ENCODE results near the gene TMEM235. TPM values are rescaled to one million over a fixed set of nuclear protein-coding genes. Genes with fewer than 3 reads are reported as not detected.

TMEM235 gene
- total and polyA plus RNA-seq, 2 donors (not counting 3 experiments of a cell fraction or from before 2014, with no cell fraction given) = 0.04 to 0.38 TPM

DNA sequence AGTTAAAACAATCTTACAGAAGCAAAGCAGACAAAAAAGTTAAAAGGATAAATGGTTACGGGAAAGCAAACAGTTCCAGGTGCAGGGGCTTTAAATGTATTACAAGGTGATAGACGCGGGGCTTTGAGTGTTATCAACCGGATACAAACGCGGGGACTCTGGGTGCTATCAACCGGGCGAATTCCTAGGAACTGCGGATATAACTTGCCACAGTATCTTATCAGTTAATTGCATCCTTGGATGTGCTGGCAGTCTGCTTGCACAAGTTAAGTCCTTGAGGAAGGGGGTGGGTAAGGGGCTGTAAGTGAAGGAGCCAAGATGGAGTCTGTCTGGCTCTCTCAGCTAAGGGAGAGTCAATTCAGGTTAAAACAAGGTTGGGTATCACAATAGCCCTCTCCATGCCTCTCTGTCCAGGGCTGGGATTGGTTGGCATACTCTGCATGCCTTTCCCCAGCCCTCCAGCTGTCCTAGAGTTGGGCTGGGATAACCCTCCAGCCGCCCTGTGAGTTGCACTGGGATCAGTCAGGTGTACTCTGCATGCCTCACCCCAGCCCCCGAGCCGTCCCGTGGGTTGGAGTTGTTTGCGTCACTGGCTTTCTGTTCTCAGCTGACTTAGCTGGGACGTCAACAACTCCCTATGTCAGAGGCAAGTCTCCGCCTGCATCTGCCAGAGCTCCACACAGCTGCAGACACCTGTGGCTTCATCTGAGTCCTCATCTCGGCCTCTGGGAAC, 40.9 kb downstream of the TMEM235 start:
- no peak overlapping the region for H3K9ac ChIP-seq (replicated peaks; ENCODE audit: extremely low read depth, insufficient read depth, low read length)
- FAIRE-seq (no peak), DNase-seq (ENCODE audit: low read depth, low spot score) (no peak)
- H3K79me2 ChIP-seq (ENCODE audit: control insufficient read depth, insufficient read depth, low read length) = no peaks in the 10 kb centered on the region
- peaks cover 22 to 25% of the 10 kb centered on the region in 2 experiments for H3K27me3 ChIP-seq (ENCODE audit: control insufficient read depth in 2 of 2, insufficient read depth in 2 of 2, low read length in 2 of 2)
- no peaks in the 10 kb centered on the region for H3K36me3 ChIP-seq (ENCODE audit: control insufficient read depth in 2 of 2, extremely low read depth in 1 of 2, insufficient read depth in 2 of 2, low read length in 2 of 2)
- peaks cover 2% of the 10 kb centered on the region for H3K4me1 ChIP-seq (ENCODE audit: control insufficient read depth, extremely low read depth, insufficient read depth, low read length)
- H3K9me1 ChIP-seq (replicated peaks; ENCODE audit: control insufficient read depth, extremely low read depth, insufficient read depth, low read length) = no peaks in the 10 kb centered on the region
- TF ChIP-seq MYC (IDR thresholded peaks at IDR 0.05; ENCODE audit: low read depth, low read length) (no peak), GATA2 (IDR thresholded peaks at IDR 0.05; ENCODE audit: insufficient read depth, insufficient read length, low read depth, low read length) (no peak), CTCF (IDR thresholded peaks at IDR 0.05; ENCODE audit: extremely low read depth in 1 of 2, insufficient read depth in 1 of 2, low read depth in 1 of 2, low read length in 2 of 2) (no peak), JUN (IDR thresholded peaks at IDR 0.05; ENCODE audit: borderline replicate concordance, insufficient read depth, insufficient read length, low read depth) (no peak), POLR2A (IDR thresholded peaks at IDR 0.05; ENCODE audit: low read depth, low read length) (no peak)
- intact Hi-C loops (cut with micrococcal nuclease) = no loop called here
- H3K9me3 ChIP-seq (replicated peaks; ENCODE audit: control insufficient read depth, insufficient read depth, low read length) = no peaks in the 10 kb centered on the region
- H3K27ac ChIP-seq (ENCODE audit: insufficient read depth, low read depth, low read length) = no peak overlapping the region
- no peak overlapping the region for H3K4me3 ChIP-seq (replicated peaks in 1 of 3; ENCODE audit: insufficient read depth in 1 of 3, low read depth in 1 of 3, low read length in 3 of 3)
- ChIA-PET POLR2A (no interaction called here), CTCF (no interaction called here)
- H3K4me2 ChIP-seq (ENCODE audit: insufficient read depth, low read length) = no peak overlapping the region
- no peaks in the 10 kb centered on the region for H4K20me1 ChIP-seq (replicated peaks; ENCODE audit: control insufficient read depth, extremely low read depth, insufficient read depth, low read length)
- no TSS peak for BruUV-seq (replicated peaks)
- dilution Hi-C loops (cut with MboI; ENCODE audit: extremely low pct_ligation_motif_present, low sequenced_read_pairs) = no loop called here
- H2AFZ ChIP-seq (ENCODE audit: low read depth, low read length) = no peak overlapping the region

DNA sequence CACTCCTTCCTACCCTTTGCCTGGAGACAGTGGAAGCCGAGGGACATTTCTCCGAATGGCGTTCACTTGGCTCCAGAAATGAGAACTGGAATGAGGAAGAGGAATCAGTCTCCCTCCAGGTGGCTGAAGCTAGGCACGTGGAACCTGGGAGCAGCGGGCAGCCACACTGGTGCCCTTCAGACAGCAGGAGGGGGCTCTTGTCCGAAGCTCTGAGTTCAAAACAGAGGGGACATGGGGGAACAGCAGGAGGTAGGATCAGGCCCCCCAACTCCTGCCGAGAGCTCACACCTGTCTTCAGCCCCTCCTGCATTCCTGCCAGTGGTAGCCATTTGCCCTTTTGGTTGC, 41.5 kb downstream of the TMEM235 start:
- Histone ChIP-seq H3K79me2 (ENCODE audit: control insufficient read depth, insufficient read depth, low read length) (no peaks in the 10 kb centered on the region), H3K9ac (replicated peaks; ENCODE audit: extremely low read depth, insufficient read depth, low read length) (no peak overlapping the region), H3K4me2 (ENCODE audit: insufficient read depth, low read length) (no peak overlapping the region), H3K4me1 (ENCODE audit: control insufficient read depth, extremely low read depth, insufficient read depth, low read length) (peaks cover 2% of the 10 kb centered on the region), H3K4me3 (replicated peaks in 1 of 3; ENCODE audit: insufficient read depth in 1 of 3, low read depth in 1 of 3, low read length in 3 of 3) (no peak overlapping the region), H3K9me3 (replicated peaks; ENCODE audit: control insufficient read depth, insufficient read depth, low read length) (no peaks in the 10 kb centered on the region), H3K9me1 (replicated peaks; ENCODE audit: control insufficient read depth, extremely low read depth, insufficient read depth, low read length) (no peaks in the 10 kb centered on the region), H2AFZ (ENCODE audit: low read depth, low read length) (no peak overlapping the region), H3K36me3 (ENCODE audit: control insufficient read depth in 2 of 2, extremely low read depth in 1 of 2, insufficient read depth in 2 of 2, low read length in 2 of 2) (no peaks in the 10 kb centered on the region), H3K27me3 (ENCODE audit: control insufficient read depth in 2 of 2, insufficient read depth in 2 of 2, low read length in 2 of 2) (peaks cover 22 to 25% of the 10 kb centered on the region in 2 experiments), H4K20me1 (replicated peaks; ENCODE audit: control insufficient read depth, extremely low read depth, insufficient read depth, low read length) (no peaks in the 10 kb centered on the region), H3K27ac (ENCODE audit: insufficient read depth, low read depth, low read length) (no peak overlapping the region)
- CTCF ChIA-PET = no interaction called here
- TF ChIP-seq FOS (IDR thresholded peaks at IDR 0.05; ENCODE audit: borderline replicate concordance, insufficient read depth, low read length) = no peak
- TF ChIP-seq POLR2AphosphoS5 (IDR thresholded peaks at IDR 0.05; ENCODE audit: insufficient read depth, low read depth, low read length) = no peak
- no peak for TF ChIP-seq GATA2 (IDR thresholded peaks at IDR 0.05; ENCODE audit: insufficient read depth, insufficient read length, low read depth, low read length)
- no peak for TF ChIP-seq EZH2 (IDR thresholded peaks at IDR 0.05; ENCODE audit: borderline replicate concordance, low read depth, low read length, severe bottlenecking)
- dilution Hi-C loops (cut with MboI; ENCODE audit: extremely low pct_ligation_motif_present, low sequenced_read_pairs) = no loop called here
- intact Hi-C loops (cut with micrococcal nuclease) = no loop called here
- DNase-seq (ENCODE audit: low read depth, low spot score) = no peak
- no TSS peak for BruUV-seq (replicated peaks)
- POLR2A ChIA-PET = no interaction called here
- FAIRE-seq = no peak
